Right lobe of liver (tissue), 6 donors: Measurements from ENCODE around the gene PXDN. TPM values are rescaled to one million over a fixed set of nuclear protein-coding genes. Genes with fewer than 3 reads are reported as not detected.

Source experiments
- ATAC-seq, 4 donors: fragments of 200-7000 bp; cut with Tn5 transposase; one replicate each; pipeline ENCODE4 v1.9.1; 2020; ENCODE audit warnings: mild to moderate bottlenecking in 4 of 4, moderate library complexity in 4 of 4
- DNase-seq, 3 donors: peaks; one replicate each; pipeline ENCODE4 v3.0.0-alpha.2; 2020
- H3K27ac ChIP-seq, 3 donors: fragments of 200-600 bp; one replicate each; pipeline ENCODE4 v1.8.0; 2022
- H3K27me3 ChIP-seq, 2 donors: fragments of 200-600 bp; one replicate each; pipeline ENCODE4 v1.8.0; 2022
- H3K36me3 ChIP-seq, 4 donors: fragments of 200-600 bp; sonication (generic) in 1 of 4; one replicate each; pipeline versions ENCODE4 v1.5.1 to v1.8.0; 2017 to 2022; ENCODE audit warnings: control low read depth in 1 of 4
- H3K4me1 ChIP-seq, 4 donors: fragments of 200-600 bp; sonication (generic) in 1 of 4; one replicate each; pipeline versions ENCODE4 v1.5.1 to v1.8.0; 2017 to 2022; ENCODE audit warnings: control low read depth in 1 of 4
- H3K4me3 ChIP-seq, 3 donors: fragments of 200-600 bp; one replicate each; pipeline ENCODE4 v1.8.0; 2022
- H3K9me3 ChIP-seq, 4 donors: fragments of 200-600 bp; sonication (generic) in 1 of 4; one replicate each; pipeline versions ENCODE4 v1.5.1 to v1.8.0; 2017 to 2022; ENCODE audit warnings: control low read depth in 1 of 4
- CTCF ChIP-seq, 4 donors: fragments of 200-600 bp in 3 of 4; fragments of 450-650 bp in 1 of 4; IDR thresholded peaks; one replicate each; pipeline versions ENCODE4 v1.5.1 to v1.8.0; 2016 to 2022; ENCODE audit warnings: antibody characterized with exemption in 4 of 4, mild to moderate bottlenecking in 2 of 4
- POLR2A ChIP-seq: fragments of 450-650 bp; IDR thresholded peaks from one replicate; pipeline ENCODE4 v1.6.1; 2017; ENCODE audit warnings: antibody characterized with exemption, mild to moderate bottlenecking
- WGBS: methylation state at CpG from one replicate; pipeline ENCODE4 v1.1.6; 2018; ENCODE audit warnings: low coverage, low lambda C conversion rate; ENCODE audit not compliant: insufficient coverage; ENCODE audit errors: missing lambda C conversion rate; 5-methylcytosine and 5-hydroxymethylcytosine counted together
- intact Hi-C, 2 donors: fragments of 100-400 bp; cut with DNase I; formaldehyde crosslinking; loops; one replicate each; pipeline versions ENCODE4 v1.11.2 to v1.14.1; 2022
- total RNA-seq, 6 experiments: library from RNA; depleted of rRNA in 2 of 6; stranded (reverse); fragments of >200 nt in 2 of 6; fragmentation: NEBNext Ultra II Directional in 3 of 6; extraction: Animal tissue kit (Norgen Biotek cat#: 25700) in 3 of 6; gene quantifications; one replicate each; pipeline versions ENCODE4 v1.1.0 to v1.2.4, GENCODE V29; 2016 to 2023
- donor health status: DM: no; HTN: yes; CAD: no.
- donor health status: DM: no; HTN: no; CAD: no.
- donor health status: DM: no; HTN: no; CAD: no.
- donor health status: DM: no; HTN: yes; CAD: no.
- donor health status: DM: no; HTN: yes; CAD: no.

The PXDN gene
- total RNA-seq, 6 experiments from 2014 or later: 5.5 to 21.0 (median 11.4) TPM

- H3K9me3 ChIP-seq: no peaks in the 10 kb centered on the region
- no peaks in the 10 kb centered on the region for H3K4me1 ChIP-seq
- no peak for TF ChIP-seq CTCF (IDR thresholded peaks at IDR 0.05)
- TF ChIP-seq POLR2A: no peak
- DNase-seq (no peak), ATAC-seq (no peak)
- 42% methylated on average over 4 of the region's 7 CpGs for WGBS
- no peaks in the 10 kb centered on the region for H3K36me3 ChIP-seq
- H3K4me3 ChIP-seq: no peak overlapping the region
- no peaks in the 10 kb centered on the region for H3K27me3 ChIP-seq
- no peak overlapping the region for H3K27ac ChIP-seq
- intact Hi-C loops: no loop called here
Measured at GRCh38 chr2:1632002-1632348, 112.3 kb downstream of the PXDN start.

GRCh38 chr2:1631292-1632001 lies 112.9 kb downstream of the PXDN start:
- 50% methylated on average over 6 of the region's 6 CpGs for WGBS
- no peaks in the 10 kb centered on the region for H3K4me1 ChIP-seq
- intact Hi-C loops: no loop called here

GRCh38 chr2:1628893-1629292 lies 115.4 kb downstream of the PXDN start:
- Histone ChIP-seq H3K36me3 (no peaks in the 10 kb centered on the region), H3K4me1 (no peaks in the 10 kb centered on the region), H3K9me3 (no peaks in the 10 kb centered on the region), H3K27ac (no peak overlapping the region), H3K27me3 (no peaks in the 10 kb centered on the region), H3K4me3 (no peak overlapping the region)
- intact Hi-C loops: no loop called here
- ATAC-seq (no peak), DNase-seq (no peak)
- WGBS: 15% methylated on average over 2 of the region's 2 CpGs
- no peak for TF ChIP-seq POLR2A
- TF ChIP-seq CTCF (IDR thresholded peaks at IDR 0.05): no peak

More at GRCh38 chr2:1631292-1632001, 112.9 kb downstream of the PXDN start:
- DNase-seq (no peak), ATAC-seq (no peak)
- Histone ChIP-seq H3K27me3 (no peaks in the 10 kb centered on the region), H3K9me3 (no peaks in the 10 kb centered on the region), H3K27ac (no peak overlapping the region), H3K36me3 (no peaks in the 10 kb centered on the region), H3K4me3 (no peak overlapping the region)
- TF ChIP-seq CTCF (IDR thresholded peaks at IDR 0.05) (no peak), POLR2A (no peak)

GRCh38 chr2:1627628-1628381 lies 116.5 kb downstream of the PXDN start:
- no peaks in the 10 kb centered on the region for H3K36me3 ChIP-seq
- H3K9me3 ChIP-seq: no peaks in the 10 kb centered on the region
- ATAC-seq (no peak), DNase-seq (no peak)
- TF ChIP-seq POLR2A (no peak), CTCF (IDR thresholded peaks at IDR 0.05) (no peak)
- H3K4me3 ChIP-seq: no peak overlapping the region
- intact Hi-C loops: no loop called here
- no peak overlapping the region for H3K27ac ChIP-seq
- H3K4me1 ChIP-seq: no peaks in the 10 kb centered on the region
- WGBS: 49% methylated on average over 8 of the region's 9 CpGs
- H3K27me3 ChIP-seq: no peaks in the 10 kb centered on the region
